Subcutaneous adipose tissue (tissue), 4 donors: ENCODE data around the gene KDELR3. TPM values are rescaled to one million over a fixed set of nuclear protein-coding genes. Genes with fewer than 3 reads are reported as not detected.

Source experiments
- total RNA-seq, 4 donors: library from RNA; depleted of rRNA; stranded (reverse); fragments of >200 nt; gene quantifications; one replicate each; pipeline ENCODE4 v1.1.0, GENCODE V29; 2016
- TF ChIP-seq, protein P1 (sequence below): fragments of 450-650 bp; IDR thresholded peaks from one replicate; pipeline ENCODE4 v1.5.1; 2016; ENCODE audit warnings: low read depth, mild to moderate bottlenecking, control low read depth, antibody characterized with exemption, moderate library complexity

The KDELR3 gene
- total RNA-seq, 4 donors from 2014 or later = 12.8 to 32.0 (median 20.1) TPM

DNA sequence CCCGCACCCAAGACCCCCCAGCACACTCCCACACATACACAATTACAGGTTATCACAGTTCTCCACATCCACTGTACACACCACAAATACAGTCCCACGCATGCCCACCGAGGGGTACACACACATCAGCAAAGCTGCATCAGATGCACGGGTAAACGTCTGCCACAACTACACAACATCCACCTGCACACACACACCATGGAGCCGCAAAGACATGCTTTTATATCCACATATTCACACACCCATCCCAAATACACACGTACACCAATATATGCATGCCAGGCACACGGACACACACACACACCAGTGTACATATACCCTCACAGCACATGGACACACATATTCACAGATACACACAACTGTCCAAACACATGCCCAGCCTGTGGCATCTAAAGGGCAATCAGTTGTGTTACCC, 7.5 kb upstream of the KDELR3 start:
- TF ChIP-seq, protein P1, sequence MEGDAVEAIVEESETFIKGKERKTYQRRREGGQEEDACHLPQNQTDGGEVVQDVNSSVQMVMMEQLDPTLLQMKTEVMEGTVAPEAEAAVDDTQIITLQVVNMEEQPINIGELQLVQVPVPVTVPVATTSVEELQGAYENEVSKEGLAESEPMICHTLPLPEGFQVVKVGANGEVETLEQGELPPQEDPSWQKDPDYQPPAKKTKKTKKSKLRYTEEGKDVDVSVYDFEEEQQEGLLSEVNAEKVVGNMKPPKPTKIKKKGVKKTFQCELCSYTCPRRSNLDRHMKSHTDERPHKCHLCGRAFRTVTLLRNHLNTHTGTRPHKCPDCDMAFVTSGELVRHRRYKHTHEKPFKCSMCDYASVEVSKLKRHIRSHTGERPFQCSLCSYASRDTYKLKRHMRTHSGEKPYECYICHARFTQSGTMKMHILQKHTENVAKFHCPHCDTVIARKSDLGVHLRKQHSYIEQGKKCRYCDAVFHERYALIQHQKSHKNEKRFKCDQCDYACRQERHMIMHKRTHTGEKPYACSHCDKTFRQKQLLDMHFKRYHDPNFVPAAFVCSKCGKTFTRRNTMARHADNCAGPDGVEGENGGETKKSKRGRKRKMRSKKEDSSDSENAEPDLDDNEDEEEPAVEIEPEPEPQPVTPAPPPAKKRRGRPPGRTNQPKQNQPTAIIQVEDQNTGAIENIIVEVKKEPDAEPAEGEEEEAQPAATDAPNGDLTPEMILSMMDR = no peak

DNA sequence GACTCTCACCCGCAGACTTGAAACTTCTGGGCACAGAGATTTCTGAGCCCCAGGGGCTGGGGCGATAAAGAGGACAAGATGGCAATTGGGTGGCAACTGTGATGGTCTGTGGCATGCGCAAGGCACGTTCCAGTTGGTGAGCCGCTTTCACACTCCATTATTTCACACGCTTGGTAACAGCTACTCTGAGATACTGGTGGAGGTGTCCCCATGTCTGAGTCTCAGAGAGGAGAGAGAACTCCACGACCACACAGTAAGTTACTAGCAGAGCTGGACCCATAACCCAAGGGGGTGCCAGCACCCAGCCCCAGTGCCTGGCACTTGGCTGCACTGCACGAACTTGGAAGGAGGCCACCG, 6.9 kb upstream of the KDELR3 start:
- TF ChIP-seq, protein P1 = no peak

DNA sequence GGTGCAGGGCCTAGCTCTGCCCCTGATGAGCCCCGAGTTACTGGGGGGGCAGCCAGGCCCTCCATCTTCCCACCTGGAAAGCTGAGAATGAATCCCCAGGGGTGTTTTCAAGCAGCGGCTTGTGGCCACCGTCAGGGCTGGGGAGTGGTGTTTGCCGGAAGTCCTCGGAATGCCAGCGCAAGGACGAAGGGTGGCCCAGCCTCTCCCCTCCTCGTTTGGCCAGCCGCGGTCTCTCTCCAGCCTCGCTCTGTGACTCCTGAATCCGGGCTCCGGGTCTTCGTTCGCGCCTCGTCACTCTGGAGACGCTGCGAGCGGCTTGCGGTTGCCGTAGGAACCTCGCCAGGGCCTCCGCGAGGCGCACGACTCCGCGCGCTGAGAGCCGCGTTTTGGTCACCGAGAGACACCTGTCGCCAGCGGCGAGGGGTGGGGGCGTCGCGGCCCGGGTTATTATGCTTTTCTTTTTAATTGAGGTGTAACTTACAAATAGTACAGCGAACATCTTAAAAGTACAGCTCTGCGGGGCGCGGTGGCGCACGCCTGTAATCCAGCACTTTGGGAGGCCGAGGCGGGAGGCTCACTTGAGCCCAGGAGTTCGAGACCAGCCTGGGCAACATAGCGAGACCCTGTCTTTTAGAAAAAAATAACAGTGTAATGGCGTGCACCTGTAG, 6.3 kb upstream of the KDELR3 start:
- TF ChIP-seq, protein P1 = no peak

DNA sequence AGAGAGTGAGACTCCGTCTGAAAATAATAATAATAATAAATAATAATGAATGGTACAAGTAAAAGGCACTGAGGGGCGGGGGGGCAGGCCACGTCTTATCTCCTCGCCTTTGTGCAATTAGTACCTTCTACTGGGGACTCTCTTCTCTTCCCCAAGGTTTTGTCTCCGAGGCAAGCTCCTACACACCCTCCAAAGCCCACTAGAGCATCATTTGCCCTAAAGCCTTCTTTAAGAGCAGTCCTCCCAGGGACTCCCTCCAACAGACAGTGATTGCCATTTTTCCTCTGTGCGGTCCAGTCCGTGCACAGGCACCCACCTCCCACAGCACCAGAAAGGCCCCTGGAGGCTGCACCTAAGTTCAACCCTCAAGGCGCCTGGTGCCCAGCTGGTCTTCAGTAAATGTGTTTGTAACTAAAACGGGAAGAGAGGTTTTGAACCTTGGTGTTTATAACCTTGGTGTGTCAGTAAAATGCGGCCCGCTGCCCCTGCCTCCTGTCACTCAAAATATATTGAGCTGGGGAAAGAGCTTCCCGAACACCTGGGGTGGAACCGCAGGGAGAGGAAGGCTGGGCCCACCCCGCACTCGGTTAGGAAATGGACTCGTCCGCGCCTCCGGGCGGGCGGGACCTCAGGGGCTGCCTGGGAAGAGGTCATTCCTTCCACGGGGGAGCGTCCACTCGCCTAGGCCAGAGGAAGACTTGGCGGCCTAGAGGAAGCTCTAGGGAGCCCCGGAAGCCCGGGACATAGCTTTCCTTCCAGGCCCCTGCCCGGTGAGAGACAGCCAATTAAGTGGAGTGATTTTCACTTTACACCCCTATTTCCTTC, 4.7 kb upstream of the KDELR3 start:
- TF ChIP-seq, protein P1 = no peak

DNA sequence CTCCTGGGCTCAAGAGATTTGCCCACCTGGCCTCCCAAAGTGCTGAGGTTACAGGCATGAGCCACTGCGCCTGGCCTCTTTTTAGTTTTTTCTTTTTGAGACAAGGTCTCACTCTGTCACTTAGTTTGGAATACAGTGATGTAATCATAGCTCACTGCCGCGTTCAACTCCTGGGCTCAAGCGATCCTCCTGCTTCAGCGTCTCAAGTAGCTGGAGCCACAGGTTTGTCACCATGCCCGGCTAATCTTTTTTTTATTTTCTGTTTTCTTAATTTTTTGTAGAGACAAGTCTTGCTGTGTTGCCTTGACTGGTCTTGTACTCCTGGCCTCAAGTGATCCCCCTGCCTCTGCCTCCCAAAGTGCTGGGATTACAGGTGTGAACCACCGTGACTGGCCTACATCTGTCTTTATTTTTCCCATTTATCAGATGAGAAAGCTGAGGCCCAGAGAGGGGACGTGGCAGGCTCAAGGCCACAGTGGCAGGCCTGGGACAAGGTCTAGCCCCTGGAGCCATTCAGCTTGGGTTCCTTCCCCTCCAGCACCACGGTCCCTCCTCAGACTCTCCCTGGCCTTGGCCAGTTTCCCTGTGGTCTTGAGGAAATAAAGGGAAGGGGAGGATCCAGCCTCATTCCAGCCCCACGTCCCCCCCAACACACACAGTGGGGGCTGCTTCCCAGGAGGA, 2.8 kb upstream of the KDELR3 start:
- TF ChIP-seq, protein P1 = no peak

DNA sequence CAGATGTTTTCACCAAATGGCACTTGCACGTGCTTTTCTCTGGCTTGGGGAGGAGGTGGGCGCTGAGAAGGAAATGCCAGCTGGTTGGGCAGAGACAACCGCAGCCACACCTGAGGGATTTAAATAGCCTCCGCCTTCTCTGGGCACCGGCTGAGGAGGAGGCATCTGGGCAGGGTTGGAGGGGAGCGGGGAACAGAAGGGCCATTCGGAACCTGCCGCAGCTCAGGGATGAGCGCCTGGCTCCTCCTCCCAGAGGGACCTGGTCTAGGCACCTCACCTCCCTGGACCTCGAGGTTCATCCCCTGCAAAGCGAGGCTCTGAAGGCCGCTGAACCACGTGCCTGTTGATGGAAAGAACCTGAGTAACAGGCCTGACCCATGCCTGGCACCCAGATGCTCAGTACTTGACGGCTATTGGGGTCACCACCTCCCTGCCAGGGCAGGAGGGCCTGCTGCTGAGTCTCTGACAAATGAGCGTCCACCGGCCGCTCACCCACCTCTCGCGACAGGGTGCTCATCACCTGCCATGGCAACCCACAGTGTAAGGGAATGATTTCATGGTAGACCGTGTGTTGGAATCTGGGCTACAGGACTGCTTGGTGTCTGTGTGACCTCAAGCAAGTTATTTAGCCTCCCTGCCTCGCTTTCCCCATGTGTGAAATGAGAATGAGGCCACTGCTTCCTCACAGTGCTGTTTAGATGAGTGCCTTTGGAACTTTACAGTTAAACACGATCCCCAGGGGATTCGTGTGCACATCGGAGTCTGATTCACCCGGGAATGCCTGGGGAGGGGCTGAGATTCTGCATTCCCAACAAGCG, 2.0 kb upstream of the KDELR3 start:
- TF ChIP-seq, protein P1 = no peak
